Erythroblast (primary cell): ENCODE data around the gene DNASE1L1.

Source experiments
- GATA1 ChIP-seq: IDR thresholded peaks from 2 replicates; pipeline ENCODE4 v1.6.1; 2011; ENCODE audit warnings: low read depth, mild to moderate bottlenecking, control low read depth, low read length, moderate library complexity
- POLR2A ChIP-seq: IDR thresholded peaks from 2 replicates; pipeline ENCODE4 v1.6.1; 2011; ENCODE audit warnings: mild to moderate bottlenecking, low read length

GRCh38 chrX:154374313-154375155 is 34.5 kb downstream of the DNASE1L1 start, which contains the start of gene FLNA:
- TF ChIP-seq POLR2A = no peak
- TF ChIP-seq GATA1 = no peak
